ENCODE data around the gene PHOX2B.
A peak's percentile ranks its signal among the peaks of the same experiment; 100 is the strongest.
"Not testable (repeated sequence)": the region's sequence is repeated elsewhere in the genome, so short reads cannot be mapped to it uniquely, and the experiment has no call there.

Gene PHOX2B

DNA sequence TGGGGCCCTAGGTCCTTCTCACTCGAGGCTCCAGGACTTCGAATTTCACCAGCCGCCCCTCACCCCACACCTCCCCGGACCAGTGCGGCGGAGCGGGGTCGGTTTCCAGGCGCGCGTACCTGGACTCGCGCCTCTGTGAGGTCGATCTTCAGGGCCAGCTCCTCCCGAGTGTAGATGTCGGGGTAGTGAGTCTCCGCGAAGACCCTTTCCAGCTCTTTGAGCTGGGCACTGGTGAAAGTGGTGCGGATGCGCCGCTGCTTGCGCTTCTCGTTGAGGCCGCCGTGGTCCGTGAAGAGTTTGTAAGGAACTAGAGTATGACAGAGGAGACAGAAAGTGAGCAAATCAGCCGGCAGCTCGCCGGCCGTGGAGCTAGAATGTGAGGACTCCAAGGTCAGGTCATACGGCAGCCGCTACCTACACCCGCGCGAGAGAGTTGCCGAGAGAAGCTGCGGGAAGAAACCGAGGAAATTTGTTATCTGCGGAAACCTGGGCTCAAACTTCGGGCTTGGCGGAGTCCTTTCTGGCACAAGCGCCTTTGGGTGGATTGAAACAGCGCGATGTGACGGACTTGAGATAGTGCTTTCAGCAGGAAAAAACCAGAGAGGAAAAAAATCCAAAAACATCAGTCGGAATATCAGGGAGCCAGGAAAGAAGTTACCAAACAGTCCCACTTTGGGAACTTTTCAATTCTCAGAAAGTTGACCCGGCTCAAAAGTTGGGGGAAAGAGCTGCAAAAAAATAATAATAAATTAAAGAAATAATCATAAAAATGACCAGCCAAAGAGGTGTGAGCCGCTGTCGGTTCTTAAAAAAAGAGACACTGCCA lies 1.1 kb downstream of the PHOX2B start:
- peak in 1 of 2 experiments; percentile 15 for DNase-seq

DNA sequence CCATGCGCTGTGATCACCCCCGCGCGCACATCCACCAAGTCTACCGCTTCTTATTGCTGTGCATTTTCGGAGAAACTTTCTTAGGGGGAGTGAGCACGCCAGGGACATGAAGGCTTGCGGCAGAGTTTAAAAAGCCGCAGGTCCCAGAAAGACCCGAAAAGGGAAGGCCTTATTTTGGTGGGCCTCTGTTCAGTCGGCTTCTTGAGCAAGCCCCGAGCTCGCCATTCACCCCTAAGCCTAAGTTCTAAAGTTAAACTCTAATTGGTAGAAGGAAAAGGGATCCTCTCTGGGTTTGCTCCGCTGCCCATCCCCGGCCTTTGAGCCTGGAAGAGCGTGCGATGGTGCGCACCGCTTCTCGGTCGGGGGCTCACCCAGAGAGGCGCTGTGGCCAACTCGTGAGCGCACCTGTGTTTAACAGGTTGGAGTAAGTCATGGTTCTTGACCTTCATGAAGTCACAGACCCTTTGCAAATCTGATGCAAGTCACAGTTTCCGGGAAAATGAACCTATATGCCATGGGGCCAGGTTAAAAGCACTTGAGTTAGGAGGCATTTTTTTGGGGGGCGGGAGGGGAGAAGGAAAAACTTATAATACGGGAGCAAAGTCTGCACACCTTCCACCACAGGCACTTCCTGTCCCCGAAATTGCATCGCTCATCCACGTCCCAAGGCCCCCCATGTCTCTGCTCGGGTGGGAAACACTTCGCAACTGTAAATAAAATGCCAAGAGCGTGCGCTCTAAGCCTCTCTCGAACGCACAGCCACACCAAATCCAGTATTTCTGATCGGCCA lies 1.9 kb downstream of the PHOX2B start:
- DNase-seq, result no peak

DNA sequence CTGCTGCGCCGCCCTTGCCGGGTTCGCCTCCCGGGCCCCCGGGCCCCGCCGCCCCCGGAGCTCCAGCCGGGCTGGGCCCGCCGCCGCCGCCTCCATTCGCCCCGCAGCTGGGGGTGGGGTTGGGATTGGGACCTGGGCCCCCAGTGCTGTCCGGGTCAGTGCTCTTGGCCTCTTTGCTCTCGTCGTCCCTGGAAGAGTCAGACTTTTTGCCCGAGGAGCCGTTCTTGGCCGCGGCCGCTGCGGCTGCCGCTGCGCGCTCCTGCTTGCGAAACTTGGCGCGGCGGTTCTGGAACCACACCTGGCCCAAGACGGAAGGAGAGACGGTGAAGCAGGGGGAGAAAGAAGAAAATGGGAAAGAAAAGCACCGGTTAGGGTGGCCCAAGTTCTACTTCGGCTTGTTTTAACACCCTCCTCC lies 2.5 kb downstream of the PHOX2B start:
- DNase-seq, result no peak

DNA sequence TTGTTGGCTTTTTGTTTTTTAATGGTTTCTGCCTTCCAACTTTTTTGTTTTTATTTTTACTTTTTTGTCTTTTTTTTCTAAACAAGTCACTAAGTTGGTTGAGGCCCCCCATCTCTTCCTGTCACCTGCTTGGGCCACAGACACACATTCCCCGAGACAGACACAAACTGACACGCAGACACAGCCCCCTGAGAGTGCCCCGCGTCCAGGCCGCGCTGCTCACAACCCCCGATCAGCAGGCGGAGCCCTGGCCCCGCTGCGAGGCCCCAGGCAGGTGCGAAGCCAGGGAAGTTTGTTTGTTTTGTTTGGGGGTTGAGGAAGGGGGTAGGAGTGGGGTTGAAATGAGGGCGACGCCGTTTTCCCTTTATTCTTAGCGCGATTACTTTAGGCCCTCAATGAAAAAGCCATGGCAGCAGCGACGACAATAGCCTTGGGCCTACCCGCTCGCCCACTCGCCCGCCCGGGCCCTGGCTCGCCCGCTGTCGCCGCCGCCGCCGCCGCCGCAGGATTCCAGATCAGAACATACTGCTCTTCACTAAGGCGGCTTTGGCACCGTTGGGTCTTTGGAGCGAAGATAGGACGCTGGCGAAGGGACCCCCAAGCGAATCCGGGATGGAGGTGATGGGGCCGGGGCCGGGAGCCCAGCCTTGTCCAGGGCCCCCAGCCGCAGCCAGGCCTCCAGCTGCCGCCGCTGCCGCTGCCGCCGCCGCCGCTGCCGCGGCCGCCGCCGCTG lies 3.1 kb downstream of the PHOX2B start:
- peak in 1 of 2 experiments; percentile 11 for DNase-seq

DNA sequence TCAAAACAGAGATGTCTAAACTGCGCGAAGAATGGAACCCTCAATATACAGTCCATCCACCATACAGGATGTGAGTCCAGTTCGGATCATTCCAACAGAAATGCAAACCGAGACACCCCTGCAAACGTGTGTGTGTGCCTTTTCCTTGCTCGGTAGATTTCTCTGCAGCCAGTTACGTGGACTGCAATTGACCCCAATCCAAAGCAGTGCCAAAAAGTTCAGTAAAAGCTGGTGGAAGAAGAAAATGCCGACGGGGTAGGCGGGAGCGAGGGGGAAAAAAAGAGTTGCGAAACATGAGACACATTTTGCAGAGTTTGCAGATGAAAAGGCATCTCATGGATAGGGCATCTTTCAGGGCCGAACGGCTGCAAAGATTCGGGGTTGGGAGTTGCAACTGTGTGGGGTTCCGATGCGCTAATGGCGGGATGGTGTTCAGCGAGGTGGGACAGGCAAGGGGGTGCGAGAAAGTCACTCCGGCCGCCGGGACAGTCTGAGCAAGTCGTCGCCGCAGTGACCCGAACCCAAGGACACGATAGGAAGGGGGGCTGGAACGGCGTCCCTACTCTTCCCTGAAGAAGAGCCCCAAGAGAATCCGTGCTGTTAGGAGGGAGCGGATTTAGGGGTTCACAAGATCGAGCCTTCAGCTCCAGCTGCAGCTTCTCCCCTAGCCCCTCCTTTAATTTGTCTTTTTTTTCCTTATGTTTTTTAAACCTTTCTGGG lies 3.8 kb downstream of the PHOX2B start:
- DNase-seq, result no peak

DNA sequence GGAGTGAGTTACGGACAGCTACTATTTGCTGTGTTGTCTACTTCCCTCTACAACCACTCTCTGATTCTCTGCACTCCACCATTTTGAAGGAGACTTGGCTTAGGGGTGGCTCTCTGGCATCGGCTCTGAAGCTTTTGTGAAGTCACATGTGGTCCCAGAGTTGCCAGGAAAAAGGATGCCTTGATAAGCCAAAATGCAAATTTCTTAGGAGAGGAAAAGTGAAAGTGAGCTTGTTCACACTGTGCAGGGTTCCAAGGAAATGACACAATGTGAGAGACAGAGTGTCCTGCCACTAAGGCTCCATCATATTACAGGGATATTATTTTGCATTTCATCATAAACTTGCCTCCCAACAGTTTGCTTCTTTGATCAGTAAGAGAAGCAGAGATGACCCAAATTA lies 7.2 kb downstream of the PHOX2B start:
- no peak for DNase-seq

DNA sequence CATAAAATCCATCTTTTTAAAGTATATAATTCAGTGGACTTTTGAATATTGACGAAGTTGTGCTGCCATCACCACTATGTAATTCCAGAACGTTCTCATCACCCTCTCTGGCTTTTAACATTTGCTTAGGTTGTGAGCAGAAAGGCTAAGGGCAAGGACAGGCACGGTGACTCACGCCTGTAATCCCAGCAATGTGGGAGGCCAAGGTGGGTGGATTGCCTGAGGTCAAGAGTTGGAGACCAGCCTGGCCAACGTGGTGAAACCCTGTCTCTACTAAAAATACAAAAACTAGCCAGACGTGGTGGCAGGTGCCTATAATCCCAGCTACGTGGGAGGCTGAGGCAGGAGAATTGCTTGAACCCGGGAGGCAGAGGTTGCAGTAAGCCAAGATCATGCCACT lies 11.0 kb downstream of the PHOX2B start:
- DNase-seq, result not testable (repeated sequence)

DNA sequence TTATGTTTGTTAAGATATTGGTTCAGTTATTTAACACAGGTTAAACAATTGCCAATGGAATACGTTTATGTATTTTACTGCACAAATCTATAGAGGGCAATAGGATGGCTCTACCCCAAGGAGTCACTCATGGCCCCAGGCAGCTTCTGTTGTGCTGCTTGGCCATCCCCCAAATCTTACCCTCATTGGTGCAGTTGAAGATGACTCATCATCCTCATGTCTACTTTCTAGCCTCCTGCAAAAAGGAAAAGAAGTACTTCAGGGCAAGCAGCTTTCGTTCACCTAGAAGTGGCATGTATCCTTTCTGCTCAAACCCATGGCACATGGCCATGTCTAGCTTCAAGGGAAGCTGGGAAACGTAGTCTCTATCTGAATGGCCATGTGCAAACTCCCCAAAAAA lies 14.2 kb downstream of the PHOX2B start:
- DNase-seq, result no peak

DNA sequence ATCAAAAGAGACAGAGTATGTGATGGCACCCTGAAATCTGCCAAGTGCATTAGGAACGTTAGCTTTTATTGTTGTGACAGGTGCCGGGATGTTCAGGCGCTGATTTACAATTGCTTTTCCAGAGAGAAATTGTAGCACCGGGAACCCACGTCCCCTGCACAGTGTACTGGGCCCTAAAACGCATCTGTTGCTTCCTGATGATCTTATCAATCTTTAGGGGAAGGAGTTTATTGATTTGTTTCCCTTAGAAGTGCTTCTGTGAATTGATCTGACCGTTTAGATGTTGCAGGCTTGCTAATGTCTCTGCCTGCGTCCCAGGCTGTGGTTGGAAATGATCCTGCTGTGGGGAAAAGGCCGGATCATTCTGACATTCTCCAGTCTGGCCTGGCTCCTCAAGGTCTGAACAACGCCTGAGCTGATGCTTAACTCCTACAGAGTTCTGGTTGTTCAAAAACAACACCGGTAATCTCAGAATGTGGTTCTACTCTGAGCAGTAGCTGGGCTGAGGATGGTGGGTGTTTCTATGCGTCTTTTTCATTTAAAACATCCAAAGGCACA lies 16.9 kb downstream of the PHOX2B start:
- DNase-seq, result no peak

DNA sequence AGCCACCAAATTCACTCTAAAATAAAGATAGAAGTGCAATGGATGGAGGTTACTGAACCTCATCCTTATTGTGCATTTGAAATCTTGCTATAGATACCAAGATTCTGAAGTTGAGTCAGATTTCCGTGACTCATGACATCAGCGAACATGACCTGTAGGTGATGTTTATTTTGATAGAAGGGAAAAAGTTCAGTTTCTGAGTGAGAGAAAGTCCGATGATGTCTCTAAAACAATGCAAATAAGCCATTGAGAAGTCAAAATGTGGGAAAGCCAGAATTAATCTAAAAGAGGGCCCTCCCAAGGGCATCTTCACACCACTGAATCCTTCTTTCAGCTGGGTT lies 20.0 kb downstream of the PHOX2B start:
- no peak for DNase-seq

DNA sequence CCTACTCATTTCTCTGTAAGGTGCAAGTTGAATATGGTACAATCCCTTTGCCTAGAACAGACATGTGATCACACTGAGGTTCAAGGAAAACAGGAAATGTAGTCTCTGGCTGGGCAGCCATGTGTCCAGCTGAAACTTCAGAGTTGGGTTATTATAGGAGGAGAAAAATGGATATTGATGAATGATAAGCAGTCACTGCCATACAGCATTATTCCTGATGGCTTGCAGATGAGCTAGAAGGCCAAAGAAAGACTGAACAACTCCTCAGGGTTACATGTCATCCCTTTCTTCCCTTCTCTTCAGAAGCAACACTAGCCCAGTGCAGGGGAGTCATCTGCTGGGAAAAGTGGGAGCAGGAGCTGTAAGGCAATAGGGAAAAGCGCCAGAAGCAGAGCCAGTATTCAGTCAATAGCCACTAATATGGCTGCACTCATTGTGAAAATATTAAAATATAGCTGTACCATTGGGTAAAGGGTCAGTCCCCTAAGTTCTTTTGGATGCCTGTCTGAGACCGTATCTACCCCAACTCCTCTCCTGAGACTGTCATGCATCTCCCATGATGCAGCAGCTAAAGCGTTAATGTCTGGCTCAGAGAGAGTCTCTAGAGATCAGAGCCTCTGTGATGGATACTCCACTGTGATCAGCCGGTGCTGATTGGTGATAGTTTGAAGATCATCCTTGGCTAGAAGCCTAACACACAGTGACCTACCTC lies 20.5 kb downstream of the PHOX2B start:
- DNase-seq, result no peak

DNA sequence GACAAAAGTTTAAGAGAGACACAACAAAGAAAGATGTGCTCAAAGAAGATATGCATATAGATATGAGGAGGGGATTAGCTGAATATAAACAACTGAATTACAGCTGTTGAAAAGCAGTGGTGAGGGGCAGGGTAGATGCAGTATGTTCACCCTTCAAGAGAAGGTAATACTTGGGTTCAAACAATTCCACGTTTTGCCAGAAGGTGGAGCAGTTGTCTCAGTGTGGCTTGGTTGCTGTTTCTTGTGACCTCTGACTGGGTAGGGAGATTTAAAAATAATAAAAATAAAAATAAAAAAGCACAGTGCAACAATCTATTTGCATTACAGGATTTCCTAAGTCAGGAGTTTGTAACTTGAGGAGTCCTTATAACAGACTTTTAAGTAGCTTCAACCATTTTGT lies 23.3 kb downstream of the PHOX2B start:
- DNase-seq, result peak in 1 of 2 experiments; percentile 23

DNA sequence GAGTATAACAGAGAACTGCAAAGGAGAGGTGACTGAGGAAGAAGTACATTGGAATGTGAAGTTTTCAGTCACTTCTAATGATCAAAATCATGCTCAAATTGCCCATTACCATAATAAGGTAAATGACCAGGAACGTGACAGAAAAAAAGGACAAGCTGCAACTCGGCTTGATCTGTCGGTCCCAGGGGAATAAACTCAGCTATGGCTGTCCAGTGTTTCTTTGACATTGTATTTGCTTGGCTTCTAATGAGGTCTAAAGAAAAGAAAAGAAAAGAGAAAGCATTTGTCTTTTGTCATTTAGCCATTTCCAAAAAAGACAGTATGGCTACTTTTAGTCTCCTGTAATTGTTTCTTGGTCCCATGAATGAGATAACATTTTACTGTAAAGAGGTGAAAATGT lies 25.2 kb downstream of the PHOX2B start:
- no peak for DNase-seq

DNA sequence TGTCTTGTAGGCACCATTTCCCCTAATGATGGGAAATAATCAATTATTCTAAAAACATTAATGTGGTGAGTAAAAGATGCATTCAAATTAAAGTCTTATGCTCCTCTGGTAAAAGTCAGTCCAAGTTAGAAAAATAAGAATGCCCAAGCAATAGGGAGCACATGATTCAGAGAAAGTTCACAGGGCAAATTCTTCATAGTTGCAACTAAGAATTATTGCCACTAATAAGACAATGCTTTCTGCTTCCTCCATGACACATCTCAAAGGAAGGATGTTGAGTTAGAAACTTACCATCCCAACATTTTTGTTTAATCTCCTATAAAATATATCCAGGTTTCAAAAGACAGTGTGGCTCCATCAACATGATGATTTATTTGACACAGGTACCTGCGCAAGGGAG lies 26.3 kb downstream of the PHOX2B start:
- DNase-seq, result no peak

DNA sequence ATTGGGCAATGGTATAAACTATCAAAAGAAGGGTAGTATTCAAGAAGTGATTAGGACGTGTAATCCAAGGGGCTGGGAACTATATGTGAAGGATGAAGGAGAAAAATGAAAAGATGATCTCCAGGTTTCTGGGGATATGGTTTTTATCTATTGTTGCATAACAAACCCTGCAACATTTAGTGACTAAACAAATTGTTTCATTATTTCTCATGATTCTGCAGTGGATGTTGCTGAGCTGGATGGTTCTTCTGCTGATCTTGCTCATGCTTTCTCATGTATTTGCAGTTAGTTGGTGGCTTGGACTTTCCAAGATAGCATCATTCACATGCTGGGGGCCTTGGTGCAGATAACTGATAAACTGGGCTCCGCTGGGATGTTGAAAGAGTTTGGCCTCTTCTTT lies 29.1 kb downstream of the PHOX2B start:
- no peak for DNase-seq

DNA sequence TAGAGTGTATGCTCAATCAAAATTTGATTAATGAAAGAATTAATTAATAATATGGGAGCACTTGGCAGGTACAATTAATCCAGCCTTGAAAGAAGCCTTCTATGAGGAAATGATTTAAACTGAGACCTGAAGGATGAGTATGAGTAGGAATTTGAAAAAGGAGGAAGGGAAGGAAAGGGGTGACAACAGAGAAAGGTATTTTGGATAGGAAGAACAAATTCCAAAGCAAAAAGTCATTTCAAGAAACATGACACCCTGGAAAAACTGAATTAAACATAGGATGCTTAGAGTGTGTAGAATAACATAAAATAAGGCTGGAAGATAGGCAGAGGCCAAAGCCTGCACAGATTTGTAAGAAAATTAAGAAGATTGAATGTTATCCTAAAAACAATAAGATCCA lies 29.6 kb downstream of the PHOX2B start:
- no peak for DNase-seq

DNA sequence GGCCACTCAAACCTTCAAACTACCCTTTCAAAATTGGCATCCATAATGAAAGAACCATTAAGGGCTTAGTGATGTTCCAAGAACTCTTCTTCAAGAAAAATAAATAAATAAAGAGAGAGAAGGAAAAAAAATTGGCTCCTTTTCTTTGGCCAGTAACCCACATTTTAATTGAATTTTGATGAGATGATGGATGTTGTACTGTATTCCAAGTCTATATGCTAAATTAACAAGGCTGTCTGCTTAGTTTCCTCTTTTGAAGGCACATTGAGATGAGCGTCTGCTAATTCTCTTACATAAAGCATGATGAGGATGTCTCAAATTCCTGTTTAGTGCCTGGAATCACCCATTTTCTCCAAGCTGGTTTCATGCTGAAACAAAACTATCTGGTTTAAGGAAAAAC lies 33.4 kb downstream of the PHOX2B start:
- no peak for DNase-seq

DNA sequence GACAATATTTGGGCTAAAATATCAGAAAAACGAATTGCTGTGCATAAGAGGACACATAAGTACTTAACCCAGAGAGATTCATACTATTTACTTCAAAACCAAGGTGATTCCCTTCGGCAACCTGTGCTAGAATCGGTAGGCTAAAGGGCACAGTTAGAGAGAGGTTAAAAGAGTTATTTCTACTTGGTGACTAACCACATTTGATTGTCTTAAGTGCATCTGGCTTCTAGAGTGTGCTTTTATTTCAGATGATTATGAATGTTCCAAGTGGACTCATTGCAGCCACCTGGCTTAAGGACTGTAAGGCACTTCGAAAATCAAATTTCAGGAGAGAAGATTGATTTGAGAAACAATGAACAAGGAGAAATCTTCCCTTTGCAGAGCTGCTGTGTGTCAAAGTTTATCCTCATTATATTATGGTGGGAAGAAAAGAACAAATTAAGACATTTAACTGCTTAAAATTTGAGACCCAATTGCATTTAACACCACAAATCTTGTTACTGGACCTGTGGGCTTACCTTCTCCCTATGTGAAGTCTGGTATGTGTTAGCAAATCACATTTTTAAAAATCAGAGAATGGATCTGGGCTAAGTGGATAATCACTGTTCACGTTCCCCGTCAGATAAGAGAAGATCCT lies 34.0 kb downstream of the PHOX2B start:
- DNase-seq, result no peak

DNA sequence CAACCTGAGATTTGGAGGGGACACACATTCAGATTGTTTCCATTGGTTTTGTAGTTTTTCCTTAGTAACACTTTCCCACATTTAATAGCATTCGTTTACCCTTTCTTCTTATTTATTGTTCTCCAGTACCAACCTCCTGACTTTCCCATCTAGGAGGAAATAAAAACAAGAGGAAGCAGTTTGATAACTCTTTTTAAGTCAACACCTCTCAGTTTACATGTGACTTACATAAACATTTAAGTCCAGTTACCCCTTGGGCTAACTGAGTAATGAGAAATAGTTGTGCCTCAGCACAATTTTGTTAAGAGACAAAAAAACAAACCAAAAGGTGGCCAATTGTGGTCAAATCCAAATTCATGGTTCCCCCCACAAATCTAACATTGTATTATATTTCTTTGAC lies 34.8 kb downstream of the PHOX2B start:
- DNase-seq, result no peak

DNA sequence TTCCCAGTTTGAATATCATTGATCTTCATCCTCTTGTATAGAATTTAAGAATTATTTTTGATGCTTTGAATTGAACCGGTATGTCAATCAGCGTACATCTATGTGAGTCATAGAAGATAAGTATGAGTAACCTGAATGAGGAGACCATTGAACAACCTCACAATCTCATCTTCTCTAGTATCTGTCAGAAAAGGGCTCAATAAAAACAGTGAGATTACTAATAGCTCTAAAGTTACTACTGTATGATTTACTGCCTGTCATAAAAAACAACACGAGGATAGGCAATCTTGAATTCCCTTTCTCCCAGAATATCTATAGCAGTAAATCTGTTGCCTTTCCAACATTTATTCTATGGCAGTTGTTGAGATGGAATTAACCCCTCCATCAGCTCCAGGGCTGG lies 36.1 kb downstream of the PHOX2B start:
- no peak for DNase-seq

DNA sequence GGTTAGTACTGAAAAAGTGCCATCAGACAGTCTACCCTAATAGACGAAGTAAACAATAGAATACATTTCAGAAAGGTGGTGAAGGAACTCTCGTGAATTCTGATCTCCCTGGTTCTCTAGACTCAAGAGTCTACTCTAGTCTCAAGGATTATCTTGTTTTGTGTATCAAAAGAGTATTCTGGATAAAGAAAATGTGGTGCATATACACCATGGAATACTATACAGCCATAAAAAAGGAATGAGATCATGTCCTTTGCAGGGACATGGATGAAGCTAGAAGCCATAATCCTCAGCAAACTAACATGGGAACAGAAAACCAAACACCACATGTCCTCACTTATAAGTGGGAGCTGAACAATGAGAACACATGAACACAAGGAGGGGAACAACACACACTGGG lies 36.9 kb downstream of the PHOX2B start:
- not testable (repeated sequence) for DNase-seq

All from NCI-H524 (cell line).